GM18517 (cell line): ENCODE measurements around the gene GINS2.

Experiments
- ATAC-seq: cut with Tn5 transposase; IDR thresholded peaks from one replicate; pipeline ENCODE4 v1.9.1; 2021; ENCODE audit warnings: mild to moderate bottlenecking, moderate library complexity; ENCODE audit not compliant: unreplicated experiment

GINS2 gene

GRCh38 chr16:85690469-85691064 is 1.8 kb upstream of the GINS2 start:
- no peak for ATAC-seq

DNA sequence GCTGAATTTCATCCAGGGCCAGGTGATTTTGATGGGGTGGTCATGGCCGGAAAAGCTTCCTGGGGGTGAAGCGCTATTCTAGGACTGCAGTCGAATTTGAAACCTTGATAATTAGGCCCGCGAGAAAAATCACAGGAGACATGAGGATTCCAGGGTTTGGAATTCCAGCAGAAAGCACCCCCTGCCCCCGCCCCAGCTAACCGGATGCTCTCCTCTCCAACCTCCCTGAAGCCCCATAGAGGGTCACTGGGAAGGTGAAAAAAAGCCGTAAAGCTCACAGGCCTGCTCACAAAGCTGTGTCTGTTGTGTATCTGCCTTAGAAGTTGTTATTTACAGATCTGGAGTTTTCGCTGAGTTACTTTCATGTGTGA is 1.2 kb upstream of the GINS2 start:
- ATAC-seq = no peak

DNA sequence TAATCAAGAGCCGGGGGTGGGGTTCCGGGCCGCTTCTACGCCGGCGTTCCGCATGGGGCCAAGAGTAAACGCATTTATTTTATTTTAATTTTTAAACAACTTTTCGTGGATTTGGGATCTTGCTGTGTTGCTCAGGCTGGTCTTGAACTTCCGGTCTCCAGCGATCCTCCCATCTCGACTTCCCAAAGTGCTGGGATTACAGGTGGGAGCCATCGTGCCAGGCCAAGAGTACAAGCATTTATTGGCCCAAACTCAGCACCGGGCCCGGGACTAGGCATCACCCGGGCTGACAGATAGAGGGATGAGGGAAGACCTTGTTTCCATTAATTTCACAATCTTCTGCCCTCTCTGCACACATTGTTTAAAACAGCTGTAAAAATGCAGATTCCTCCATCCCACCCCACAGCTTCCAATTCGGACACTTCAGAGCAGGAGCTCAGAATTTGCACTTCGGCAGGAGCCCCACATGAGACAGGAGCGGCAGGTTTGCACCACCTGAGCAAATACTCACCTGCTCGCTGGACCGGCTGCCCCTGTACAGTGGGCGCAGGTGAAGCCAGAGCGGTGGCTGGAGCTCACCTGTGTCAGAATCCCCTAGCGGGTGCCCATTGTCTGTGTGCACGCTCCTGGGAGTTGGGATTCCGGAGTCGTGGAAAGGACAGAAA is 663 bp upstream of the GINS2 start:
- ATAC-seq = no peak

GRCh38 chr16:85687651-85688471 is 893 bp downstream of the GINS2 start:
- ATAC-seq = no peak

- ATAC-seq = no peak
Observed at GRCh38 chr16:85686912-85687591, 1.7 kb downstream of the GINS2 start.

GRCh38 chr16:85685251-85685650 is 3.5 kb downstream of the GINS2 start:
- ATAC-seq = no peak

DNA sequence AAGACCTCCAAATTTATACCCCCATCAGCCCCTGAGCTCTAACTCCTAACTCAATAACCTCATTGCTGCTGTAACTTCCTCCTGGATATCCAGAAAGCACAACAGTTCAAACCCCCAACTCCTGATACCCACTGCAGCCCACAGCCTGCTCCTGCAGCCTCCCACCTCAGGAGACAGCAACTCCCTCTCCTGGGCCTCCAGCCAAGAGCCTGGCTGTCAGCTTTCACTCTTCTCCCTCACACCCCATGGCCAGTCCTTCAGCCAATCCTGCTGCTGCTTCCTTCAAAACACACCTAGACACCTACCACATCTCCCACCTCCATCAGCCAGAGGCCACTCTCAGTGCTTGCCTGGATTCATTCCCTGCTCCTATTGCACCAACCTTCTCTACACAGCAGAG is 5.4 kb downstream of the GINS2 start:
- no peak for ATAC-seq

- no peak for ATAC-seq
Observed at GRCh38 chr16:85682516-85682915, 6.2 kb downstream of the GINS2 start.

- ATAC-seq = no peak
Observed at GRCh38 chr16:85681255-85681654, 7.5 kb downstream of the GINS2 start.

DNA sequence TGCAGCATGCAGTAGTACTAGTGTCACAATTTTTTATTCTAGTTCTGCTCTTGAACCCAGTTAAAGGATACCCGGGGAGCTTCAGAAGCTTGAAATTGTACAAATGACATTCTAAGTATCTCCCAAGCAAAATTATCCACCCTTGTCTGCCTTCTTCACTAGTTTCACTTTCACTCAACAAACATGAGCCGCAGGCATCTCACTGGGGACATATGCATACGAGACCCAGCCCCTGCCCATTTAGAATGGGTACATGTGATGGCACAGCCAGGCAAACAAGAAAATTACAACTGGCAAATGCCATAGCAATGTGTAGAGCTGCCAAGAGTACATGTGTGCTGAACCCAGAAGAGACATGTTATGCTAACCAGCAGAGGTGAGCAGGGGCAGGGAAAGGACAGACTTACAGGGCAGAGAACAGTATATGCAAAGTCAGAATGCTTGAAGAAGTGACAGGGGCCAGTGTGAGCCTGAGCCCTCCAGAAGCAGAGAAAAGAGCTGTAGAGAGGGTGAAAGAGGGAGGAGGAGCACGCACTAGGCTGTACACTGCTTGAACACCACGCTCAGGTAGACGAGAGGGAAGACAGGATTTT is 8.3 kb downstream of the GINS2 start:
- no peak for ATAC-seq

DNA sequence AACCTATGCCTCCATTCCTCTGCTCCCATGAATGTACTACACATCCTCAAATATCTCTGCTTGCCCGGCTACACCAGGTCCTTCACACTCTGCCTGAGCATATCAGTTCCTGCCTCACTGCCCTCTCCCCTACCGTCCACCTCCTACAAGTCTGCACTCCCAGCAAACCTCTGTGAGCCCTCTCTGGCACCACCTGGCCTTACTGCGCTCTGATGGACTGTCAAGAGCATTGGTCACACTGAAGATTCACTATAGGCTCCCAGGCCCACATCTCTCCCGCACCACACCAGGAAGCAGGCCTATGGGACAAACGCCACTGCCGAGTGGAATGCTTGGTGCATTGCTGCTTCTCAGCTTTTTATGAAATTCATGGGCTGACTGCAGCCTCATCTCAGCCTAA is 8.9 kb downstream of the GINS2 start:
- no peak for ATAC-seq

DNA sequence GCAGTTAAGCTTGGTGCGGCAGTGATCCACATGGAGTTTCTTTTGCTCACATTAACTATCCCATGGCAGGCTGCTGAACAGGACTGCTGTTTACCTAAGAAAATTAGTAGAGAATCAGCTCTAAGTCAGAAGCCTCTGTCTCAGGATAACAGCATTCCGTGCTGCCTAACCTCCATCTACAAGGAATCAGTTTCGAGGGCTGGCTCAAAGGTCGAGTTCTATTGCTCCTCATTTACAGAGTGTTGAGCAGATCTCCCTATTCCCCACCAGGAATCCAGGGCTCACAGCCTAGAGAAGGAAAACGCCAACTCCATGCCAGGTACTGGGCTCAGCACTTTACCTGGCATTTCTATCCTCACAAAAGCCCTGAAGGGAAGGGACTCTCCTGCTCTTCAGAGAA is 9.9 kb downstream of the GINS2 start:
- no peak for ATAC-seq

DNA sequence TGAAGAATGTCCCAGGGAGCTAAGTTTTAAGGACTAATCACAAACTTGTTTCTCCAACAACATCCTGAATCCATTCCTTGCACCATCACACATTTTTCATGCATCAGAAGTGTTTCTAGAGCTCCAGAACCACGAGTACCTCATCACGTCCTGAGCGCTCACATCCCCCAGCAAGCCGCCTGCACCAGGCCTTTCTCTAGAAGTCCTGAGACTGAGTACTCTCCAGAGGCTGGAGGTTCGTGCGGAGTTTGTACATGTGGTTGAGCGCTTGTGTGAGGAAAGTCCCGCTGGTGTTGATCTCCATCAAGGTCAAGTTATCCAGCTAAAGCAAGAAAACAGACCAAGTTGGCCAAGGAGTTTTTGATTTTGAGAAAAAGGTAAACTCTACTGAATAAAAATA is 10.7 kb downstream of the GINS2 start:
- no peak for ATAC-seq

- no peak for ATAC-seq
Observed at GRCh38 chr16:85677383-85677967, 11.3 kb downstream of the GINS2 start.

GRCh38 chr16:85676466-85676865 is 12.3 kb downstream of the GINS2 start:
- ATAC-seq = no peak

DNA sequence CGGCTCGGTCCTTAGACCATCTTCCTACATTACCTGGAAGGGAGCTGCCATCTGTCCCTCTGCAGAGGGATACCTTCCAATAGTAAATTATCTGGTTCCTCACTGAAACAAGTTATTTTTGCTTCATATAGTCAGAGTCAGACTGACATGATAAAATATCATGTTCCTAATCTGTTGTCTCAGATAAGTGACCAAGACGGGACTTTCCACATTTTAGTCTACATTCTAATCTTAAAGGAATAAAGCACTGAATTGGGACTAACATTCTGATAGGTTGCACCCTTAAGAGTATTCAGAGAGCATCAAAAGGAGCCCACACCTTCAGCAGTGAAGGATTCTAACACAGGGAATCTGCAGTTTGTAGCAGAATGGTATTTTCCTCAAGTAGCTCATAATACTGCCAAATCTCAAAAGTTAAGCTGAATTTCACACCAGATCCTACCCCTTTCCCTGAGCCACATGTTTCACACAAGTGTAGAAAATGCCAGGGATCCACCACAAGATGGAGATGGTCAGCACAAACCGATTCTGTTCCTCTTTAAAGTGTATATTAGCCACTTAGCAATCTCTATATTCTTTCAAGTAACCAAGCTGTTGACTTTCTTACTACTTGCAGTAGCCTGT is 13.4 kb downstream of the GINS2 start:
- no peak for ATAC-seq

GRCh38 chr16:85674828-85675227 is 13.9 kb downstream of the GINS2 start:
- no peak for ATAC-seq

- ATAC-seq = no peak
Observed at GRCh38 chr16:85674418-85674755, 14.4 kb downstream of the GINS2 start.

DNA sequence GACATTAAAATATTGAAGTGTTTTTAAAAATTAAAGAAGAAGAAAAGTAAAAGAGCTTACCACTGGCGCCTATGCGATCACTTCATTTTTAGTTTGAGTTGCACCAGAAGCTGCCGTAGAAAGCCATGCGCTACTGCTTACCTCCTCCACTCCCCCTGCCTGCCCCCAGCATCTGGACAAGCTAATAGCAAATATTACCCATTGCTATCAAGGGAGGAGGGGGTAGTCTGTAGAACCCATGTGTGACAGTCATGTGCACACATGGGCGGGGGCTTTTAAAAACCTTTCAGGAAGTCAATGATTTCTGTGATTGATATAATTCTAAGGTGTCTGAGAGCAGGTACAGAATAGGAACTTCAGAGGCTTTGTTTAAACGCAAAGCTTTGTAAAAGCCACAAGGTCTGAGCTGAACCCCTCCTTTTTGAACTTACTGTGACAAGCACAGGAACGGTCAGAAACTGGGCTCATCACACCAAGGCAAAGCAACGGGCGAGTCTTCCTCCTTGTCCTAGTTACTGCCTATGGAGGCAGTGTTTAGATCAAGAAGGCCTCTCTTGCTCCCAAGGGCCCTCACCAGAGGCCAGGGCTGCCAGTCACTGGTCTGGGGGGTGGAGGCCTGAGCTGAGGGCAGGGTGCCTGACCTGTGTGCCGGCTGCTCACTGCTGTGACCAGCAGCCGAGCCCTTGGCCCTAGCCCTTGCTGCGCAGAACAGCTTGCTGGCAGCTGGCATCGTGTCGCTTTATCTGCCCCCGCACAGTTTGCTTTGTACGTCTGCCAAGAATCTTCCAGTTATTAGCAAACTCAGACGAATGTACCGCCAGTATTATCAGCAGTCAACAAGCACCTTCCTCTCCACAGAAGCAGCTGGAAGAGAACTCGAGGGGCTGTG is 15.0 kb downstream of the GINS2 start:
- no peak for ATAC-seq

GRCh38 chr16:85670840-85671239 is 17.9 kb downstream of the GINS2 start:
- no peak for ATAC-seq
